Adrenal gland (tissue), 12 donors: Measurements from ENCODE around the gene USP40. TPM values are rescaled to one million over a fixed set of nuclear protein-coding genes. Genes with fewer than 3 reads are reported as not detected.
"Not testable (repeated sequence)": the region's sequence is repeated elsewhere in the genome, so short reads cannot be mapped to it uniquely, and the experiment has no call there.

Experiments
- DNase-seq, 7 donors: peaks; one replicate each; pipeline ENCODE4 v3.0.0-alpha.2; 2019 to 2020
- H3K27ac ChIP-seq, 5 donors: fragments of 200-600 bp; sonication (generic) in 4 of 5; 1 replicate in 3 of 5; 2 replicates in 2 of 5; pipeline versions ENCODE4 v1.5.1 to v1.8.0; 2016 to 2020; ENCODE audit warnings: mild to moderate bottlenecking in 1 of 5
- H3K27me3 ChIP-seq: fragments of 200-600 bp; 2 replicates; pipeline ENCODE4 v1.8.0; 2021
- H3K36me3 ChIP-seq, 2 donors: fragments of 200-600 bp; replicated peaks in 1 of 2; 1 replicate in 1 of 2; 2 replicates in 1 of 2; pipeline versions ENCODE4 v1.5.1 to v1.8.0; 2018 to 2022
- H3K4me1 ChIP-seq, 2 donors: fragments of 200-600 bp; replicated peaks in 1 of 2; 1 replicate in 1 of 2; 2 replicates in 1 of 2; pipeline versions ENCODE4 v1.5.1 to v1.8.0; 2018 to 2021
- H3K4me3 ChIP-seq, 4 donors: fragments of 200-600 bp; sonication (generic) in 3 of 4; one replicate each; pipeline ENCODE4 v1.5.1; 2016 to 2018
- H3K9me3 ChIP-seq, 3 donors: fragments of 200-600 bp; sonication (generic) in 1 of 3; replicated peaks in 1 of 3; 1 replicate in 2 of 3; 2 replicates in 1 of 3; pipeline versions ENCODE4 v1.5.1 to v1.8.0; 2016 to 2021
- CTCF ChIP-seq, 6 experiments: fragments of 450-650 bp in 4 of 6; fragments of 200-600 bp in 2 of 6; sonication (generic) in 1 of 6; IDR thresholded peaks; 1 replicate in 5 of 6; 2 replicates in 1 of 6; pipeline versions ENCODE4 v1.5.1 to v1.8.0; 2016 to 2021; ENCODE audit warnings: antibody characterized with exemption in 6 of 6, mild to moderate bottlenecking in 2 of 6, moderate library complexity in 1 of 6
- POLR2A ChIP-seq, 2 donors: fragments of 450-650 bp; IDR thresholded peaks; one replicate each; pipeline ENCODE4 v1.6.1; 2017; ENCODE audit warnings: antibody characterized with exemption in 2 of 2, mild to moderate bottlenecking in 2 of 2, moderate library complexity in 1 of 2
- WGBS, 4 donors: extraction: QIAGEN DNeasy Blood & Tissue Kit in 2 of 4; methylation state at CpG; one replicate each; pipeline versions ENCODE4 v1.1.5 to v1.1.7; 2013 to 2017; 5-methylcytosine and 5-hydroxymethylcytosine counted together
- intact Hi-C, 2 donors: fragments of 100-400 bp; cut with DNase I; formaldehyde crosslinking; loops; one replicate each; pipeline versions ENCODE4 v1.14.1 to v1.15.0; 2022 to 2023
- polyA plus RNA-seq, 3 donors: library from polyadenylated mRNA; stranded (reverse); fragments of 200-250 nt in 2 of 3; fragments of 350-450 nt in 1 of 3; fragmentation: Illumina TruSeq in 1 of 3; extraction: RNeasy Lipid Tissue Mini Kit (QIAGEN cat#74804) in 1 of 3; gene quantifications; one replicate each; pipeline ENCODE4 v1.2.3, GENCODE V29; 2013 to 2014
- total RNA-seq, 9 donors: library from RNA; depleted of rRNA in 4 of 9; stranded (reverse); fragments of >200 nt in 4 of 9; fragments of 120-200 nt in 1 of 9; fragmentation: NEBNext Ultra II Directional in 1 of 9; extraction: Animal tissue kit (Norgen Biotek cat#: 25700) in 1 of 9; gene quantifications; one replicate each; pipeline versions ENCODE4 v1.1.0 to v1.2.4, GENCODE V29; 2013 to 2023
- donor health status: healthy with polysubstance abuse.
- donor health status: Bipolar disorder and iron deficiency.
- donor health status: DM: yes; HTN: yes; CAD: no.
- donor health status: DM: no; HTN: no; CAD: no.
- donor health status: DM: no; HTN: no; CAD: no.
- donor health status: DM: yes; HTN: yes; CAD: no.

The USP40 gene
- total and polyA plus RNA-seq, 12 donors, result 25.1 to 98.7 (median 46.3) TPM

DNA sequence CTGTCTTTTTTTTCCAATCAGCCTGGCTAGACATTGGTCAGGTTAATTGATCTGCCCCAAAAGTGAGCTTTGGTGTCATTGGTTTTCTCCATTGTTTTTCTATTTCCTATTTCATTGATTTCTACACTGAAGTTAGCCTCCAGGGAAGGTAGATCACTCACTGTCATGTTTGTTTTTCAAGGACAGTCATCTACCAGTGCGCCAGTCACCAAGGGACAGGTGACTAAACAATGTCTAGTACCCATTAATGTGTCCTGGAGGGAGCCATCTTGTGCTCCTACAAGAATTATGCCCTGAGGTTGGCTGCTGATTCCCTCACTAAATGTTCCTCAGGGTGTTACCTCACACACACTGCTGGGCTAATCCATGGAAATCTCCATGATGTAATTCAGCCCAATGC, 17.6 kb upstream of the USP40 start:
- TF ChIP-seq POLR2A (IDR thresholded peaks at IDR 0.05) (no peak), CTCF (IDR thresholded peaks at IDR 0.05) (no peak)
- H3K4me1 ChIP-seq, result no peaks in the 10 kb centered on the region
- no peak overlapping the region for H3K27ac ChIP-seq
- intact Hi-C loops, result no loop called here
- no peaks in the 10 kb centered on the region for H3K9me3 ChIP-seq
- no peak for DNase-seq
- H3K4me3 ChIP-seq, result no peak overlapping the region
- 68 to 79% (median 74%) methylated on average over 1 of the region's 1 CpG for WGBS, 4 donors
- H3K27me3 ChIP-seq, result no peaks in the 10 kb centered on the region
- no peaks in the 10 kb centered on the region for H3K36me3 ChIP-seq

DNA sequence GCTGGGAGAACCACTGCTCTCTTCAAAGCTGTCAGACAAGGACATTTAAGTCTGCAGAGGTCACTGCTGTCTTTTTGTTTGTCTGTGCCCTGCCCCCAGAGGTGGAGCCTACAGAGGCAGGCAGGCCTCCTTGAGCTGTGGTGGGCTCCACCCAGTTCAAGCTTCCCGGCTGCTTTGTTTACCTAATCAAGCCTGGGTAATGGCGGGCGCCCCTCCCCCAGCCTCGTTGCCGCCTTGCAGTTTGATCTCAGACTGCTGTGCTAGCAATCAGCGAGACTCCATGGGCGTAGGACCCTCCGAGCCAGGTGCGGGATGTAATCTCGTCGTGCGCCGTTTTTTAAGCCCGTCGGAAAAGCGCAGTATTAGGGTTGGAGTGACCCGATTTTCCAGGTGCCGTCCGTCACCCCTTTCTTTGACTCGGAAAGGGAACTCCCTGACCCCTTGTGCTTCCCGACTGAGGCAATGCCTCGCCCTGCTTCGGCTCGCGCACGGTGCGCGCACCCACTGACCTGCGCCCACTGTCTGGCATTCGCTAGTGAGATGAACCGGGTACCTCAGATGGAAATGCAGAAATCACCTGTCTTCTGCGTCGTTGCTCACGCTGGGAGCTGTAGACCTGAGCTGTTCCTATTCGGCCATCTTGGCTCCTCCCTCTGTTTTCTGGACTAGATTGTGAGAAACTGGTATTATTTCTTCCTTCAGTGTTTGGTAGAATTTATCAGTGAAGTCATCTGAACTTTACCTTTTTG, 16.8 kb upstream of the USP40 start:
- H3K4me1 ChIP-seq, result not testable (repeated sequence)

GRCh38 chr2:233577341-233577740, 10.8 kb upstream of the USP40 start:
- WGBS, 4 donors, result 50 to 74% (median 67%) methylated on average over 5 of the region's 5 CpGs
- H3K27ac ChIP-seq, H3K36me3 ChIP-seq, H3K4me3 ChIP-seq, H3K27me3 ChIP-seq, intact Hi-C loops, H3K4me1 ChIP-seq, H3K9me3 ChIP-seq, DNase-seq: not testable (repeated sequence)

More for the DNA sequence above, 16.8 kb upstream of the USP40 start:
- intact Hi-C loops, H3K9me3 ChIP-seq, H3K4me3 ChIP-seq, H3K27ac ChIP-seq, H3K27me3 ChIP-seq, H3K36me3 ChIP-seq, DNase-seq: not testable (repeated sequence)
- 78 to 88% (median 83%) methylated on average over 7 to 34 of the region's 35 CpGs for WGBS, 4 donors

DNA sequence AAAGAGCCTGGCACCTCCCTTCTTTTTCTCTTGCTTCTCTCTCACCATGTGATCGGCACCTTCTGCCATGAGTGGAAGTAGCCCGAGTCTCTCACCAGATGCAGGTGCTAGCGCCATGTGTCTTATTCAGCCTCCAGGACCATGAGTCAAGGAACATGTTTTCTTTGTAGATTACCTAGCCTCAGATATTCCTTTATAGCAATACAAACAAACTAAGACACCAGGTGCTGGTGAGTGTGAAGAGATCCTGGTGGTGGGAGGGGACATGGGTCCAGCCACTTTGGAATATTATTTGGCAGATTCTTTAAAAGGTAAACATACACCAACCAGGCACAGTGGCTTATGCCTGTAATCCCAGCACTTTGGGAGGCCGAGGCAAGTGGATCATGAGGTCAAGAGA, 5.9 kb upstream of the USP40 start:
- DNase-seq, result no peak
- H3K9me3 ChIP-seq, result no peaks in the 10 kb centered on the region
- no peak overlapping the region for H3K4me3 ChIP-seq
- no peaks in the 10 kb centered on the region for H3K36me3 ChIP-seq
- intact Hi-C loops, result no loop called here
- no peak overlapping the region for H3K27ac ChIP-seq
- no peaks in the 10 kb centered on the region for H3K4me1 ChIP-seq
- WGBS, 4 donors, result 81 to 97% (median 86%) methylated on average over 4 of the region's 4 CpGs
- H3K27me3 ChIP-seq, result no peaks in the 10 kb centered on the region
- TF ChIP-seq CTCF (IDR thresholded peaks at IDR 0.05), result no peak
- no peak for TF ChIP-seq POLR2A (IDR thresholded peaks at IDR 0.05)

DNA sequence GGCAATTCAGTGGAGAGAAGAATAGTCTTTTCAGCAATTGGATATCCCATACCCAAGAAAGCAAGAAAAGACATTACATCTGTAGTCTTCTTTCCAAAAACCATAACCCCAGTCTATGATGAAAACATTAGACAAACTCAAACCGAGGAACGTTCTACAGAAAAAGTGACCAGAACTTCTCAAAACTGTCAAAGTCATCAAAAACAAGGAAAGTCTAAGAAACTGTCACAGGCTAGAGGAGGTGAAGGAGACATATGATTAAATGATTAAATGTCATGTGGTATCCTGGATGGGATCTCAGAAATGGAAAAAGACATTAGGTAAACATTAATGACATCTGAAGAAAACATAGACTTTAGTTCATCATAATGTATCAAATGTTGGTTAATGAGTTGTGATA, 4.9 kb upstream of the USP40 start:
- Histone ChIP-seq H3K9me3 (no peaks in the 10 kb centered on the region), H3K4me1 (no peaks in the 10 kb centered on the region), H3K27ac (no peak overlapping the region), H3K36me3 (no peaks in the 10 kb centered on the region), H3K27me3 (no peaks in the 10 kb centered on the region), H3K4me3 (no peak overlapping the region)
- TF ChIP-seq POLR2A (IDR thresholded peaks at IDR 0.05) (no peak), CTCF (IDR thresholded peaks at IDR 0.05) (no peak)
- no peak for DNase-seq
- 80 to 87% (median 82%) methylated on average over 2 of the region's 2 CpGs for WGBS, 4 donors
- intact Hi-C loops, result no loop called here
